GM18907 (cell line): Measurements from ENCODE around the gene ID3.
"Not testable (repeated sequence)": the region's sequence is repeated elsewhere in the genome, so short reads cannot be mapped to it uniquely, and the experiment has no call there.

Experiments used
- ATAC-seq: cut with Tn5 transposase; IDR thresholded peaks from one replicate; pipeline ENCODE4 v1.9.1; 2021; ENCODE audit warnings: mild to moderate bottlenecking, moderate library complexity; ENCODE audit not compliant: unreplicated experiment

ID3 gene

DNA sequence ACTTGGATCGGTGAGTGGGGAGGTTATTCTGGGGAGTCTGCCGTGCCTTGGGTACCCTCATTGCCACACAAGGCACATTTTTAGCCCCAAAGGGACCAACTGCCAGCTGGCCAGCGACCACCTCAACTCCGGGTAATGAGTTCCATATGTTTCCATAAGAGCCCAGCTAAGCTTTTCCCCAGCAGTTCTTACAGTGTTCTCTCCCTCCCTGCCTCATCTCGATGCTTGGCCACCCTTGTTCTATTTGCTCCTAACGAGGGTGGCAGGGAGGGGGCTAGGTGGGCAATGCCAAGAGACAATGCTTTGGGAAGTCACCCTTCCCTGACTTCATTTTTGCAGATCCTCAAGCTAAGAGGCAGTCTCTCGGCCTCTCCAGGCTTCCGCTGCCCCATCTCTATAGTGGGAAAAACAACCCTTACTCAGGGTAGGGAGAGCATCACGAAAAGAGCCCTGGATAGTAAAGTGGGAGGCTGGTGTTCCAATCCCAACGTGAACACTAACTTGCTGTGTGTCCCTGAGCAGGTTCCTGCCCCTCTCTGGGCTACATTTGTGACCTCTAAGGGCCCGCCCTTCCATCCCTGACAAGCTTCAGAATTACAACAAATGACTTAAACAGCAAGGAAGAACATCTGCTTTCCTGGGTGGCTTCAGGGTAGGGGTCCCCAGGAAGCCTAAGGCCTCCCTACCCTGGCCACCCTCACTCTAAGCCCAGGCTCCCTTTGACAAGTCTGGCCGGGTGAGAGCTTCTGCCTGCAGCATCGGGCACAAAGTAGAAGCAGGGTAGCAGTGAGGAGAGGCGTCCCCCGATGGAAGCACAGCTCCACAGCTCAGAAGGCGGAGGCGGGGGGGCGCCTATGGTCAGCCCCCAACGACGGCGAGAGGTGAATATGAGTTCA, 5.8 kb downstream of the ID3 start:
- ATAC-seq, result no peak

DNA sequence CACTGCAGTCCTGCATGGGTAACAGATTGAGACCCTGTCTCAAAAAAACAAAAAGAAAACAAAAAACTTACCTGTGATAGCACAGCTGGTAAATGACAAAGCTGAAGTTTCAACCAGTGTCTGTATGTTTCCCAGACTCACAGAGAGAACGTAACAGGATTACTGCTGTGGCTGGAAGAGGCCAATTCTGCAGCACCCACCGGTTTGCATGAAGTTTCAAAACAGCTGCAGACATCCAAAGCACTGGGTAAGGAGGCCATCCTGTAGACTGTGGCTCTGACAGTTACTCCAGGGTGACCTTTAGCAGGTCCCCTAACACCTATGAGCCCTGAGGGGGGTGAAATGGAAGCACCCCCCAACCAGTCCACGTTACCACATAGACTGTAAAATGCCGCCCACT, 7.5 kb downstream of the ID3 start:
- ATAC-seq, result no peak

DNA sequence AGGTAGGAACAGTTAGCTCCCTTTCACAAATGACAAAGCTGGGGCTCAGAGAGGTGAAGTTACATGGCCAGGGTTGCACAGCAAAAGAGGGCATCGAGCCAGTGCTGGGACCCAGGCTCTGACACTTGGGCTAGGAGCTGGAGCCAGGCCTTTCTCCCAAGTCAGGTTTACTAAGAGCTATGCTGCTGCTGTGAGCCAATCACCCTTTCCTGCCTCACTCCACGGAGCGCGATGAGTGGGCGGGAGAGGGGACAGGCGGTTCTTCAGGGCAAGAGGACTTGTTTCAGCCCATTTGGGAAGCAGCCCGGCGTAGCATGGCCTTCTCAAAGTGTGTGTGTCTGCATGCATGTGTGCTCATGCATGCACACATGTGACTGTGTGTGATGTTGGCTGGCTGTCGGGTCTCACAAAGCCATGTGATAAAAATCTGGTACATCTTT, 10.6 kb downstream of the ID3 start:
- ATAC-seq, result no peak

DNA sequence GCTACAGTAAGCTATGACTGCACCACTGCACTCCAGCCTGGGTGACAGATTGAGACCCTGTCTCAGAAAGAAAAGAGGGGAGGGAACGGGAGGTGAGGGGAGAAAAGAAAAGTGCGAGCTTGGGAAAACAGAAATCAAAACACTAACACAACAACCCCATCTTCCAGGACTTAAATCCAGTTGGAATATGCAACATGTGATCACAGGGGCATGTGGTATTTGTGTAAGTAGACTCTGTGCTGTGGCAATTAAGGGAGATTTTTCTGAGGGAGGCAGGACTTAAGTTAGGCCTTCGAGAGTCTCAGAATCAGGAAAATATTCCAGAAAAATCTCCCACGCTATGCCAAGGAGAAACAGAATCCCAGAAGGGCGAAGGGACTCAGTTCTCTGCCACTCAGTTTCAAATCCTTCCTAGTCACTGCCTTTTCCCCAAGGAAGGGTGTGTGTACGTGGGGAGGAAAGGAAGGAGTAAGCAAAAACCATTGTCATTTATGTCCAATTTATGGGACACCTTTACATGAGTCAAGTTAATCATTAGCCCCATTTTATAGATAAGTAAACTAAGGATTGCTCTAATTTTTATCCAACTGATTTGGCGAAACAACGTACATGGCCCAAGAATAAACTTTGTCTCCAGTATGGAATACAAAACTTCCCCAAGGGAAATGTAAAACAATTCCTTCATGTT, 12.3 kb downstream of the ID3 start:
- ATAC-seq, result no peak

DNA sequence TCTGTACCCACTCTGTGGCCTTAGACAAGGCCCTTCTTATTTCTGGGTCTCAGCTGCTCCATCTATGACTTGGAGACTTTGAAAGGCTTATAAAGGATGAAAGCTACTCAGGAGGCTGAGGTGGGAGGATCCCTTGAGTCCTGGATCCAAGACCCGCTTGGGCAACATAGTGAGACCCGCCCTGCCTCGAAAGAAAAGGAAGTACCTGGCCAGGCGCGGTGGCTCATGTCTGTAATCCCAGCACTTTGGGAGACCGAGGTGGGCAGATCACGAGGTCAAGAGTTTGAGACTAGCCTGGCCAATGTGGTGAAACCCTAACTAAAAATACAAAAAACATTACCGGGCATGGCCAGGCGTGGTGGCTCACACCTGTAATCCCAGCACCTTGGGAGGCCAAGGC, 13.4 kb downstream of the ID3 start:
- no peak for ATAC-seq

DNA sequence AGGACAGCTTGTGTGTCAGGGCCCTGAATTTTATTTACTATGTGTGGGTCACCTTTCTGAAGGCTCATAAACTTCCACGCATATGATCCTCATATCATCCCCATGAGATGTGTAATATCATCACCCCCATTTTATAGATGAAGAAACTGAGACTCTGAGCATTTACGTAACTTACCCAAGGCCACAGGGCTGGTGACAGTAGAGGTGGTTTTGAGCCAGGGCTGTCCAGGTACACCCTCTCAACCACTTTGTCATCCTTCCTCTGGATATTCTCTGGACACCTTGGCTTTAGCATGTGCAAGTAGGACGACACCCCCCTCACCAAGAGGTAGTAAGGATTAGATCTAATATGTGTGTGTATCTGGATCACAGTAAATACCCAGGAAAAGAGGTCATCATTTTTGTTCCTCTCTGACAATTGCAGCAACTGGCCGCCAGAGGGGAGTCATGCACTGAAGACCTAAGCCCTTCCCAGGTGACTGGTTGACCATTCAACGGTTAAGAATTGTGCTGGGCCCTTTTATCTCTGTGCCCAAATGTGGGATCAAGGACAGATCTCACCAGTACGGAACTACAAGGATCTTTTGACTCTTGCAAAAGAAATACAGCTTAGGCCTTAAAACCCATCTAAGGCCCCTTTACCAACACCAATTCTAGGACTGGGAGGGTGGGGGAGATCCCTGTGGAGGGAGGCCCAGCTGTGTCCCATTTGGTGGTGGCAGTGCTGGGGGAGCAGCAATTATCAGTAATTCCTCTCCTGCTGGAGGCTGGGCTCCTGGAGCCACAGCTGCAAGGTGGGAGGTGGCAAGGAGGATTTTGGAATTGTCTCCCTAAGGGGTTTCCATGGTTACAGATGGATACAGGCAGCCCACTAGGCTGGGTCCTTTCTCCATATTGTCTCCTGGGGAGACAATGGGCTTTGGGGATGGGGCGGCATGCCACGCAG, 14.6 kb downstream of the ID3 start:
- no peak for ATAC-seq

DNA sequence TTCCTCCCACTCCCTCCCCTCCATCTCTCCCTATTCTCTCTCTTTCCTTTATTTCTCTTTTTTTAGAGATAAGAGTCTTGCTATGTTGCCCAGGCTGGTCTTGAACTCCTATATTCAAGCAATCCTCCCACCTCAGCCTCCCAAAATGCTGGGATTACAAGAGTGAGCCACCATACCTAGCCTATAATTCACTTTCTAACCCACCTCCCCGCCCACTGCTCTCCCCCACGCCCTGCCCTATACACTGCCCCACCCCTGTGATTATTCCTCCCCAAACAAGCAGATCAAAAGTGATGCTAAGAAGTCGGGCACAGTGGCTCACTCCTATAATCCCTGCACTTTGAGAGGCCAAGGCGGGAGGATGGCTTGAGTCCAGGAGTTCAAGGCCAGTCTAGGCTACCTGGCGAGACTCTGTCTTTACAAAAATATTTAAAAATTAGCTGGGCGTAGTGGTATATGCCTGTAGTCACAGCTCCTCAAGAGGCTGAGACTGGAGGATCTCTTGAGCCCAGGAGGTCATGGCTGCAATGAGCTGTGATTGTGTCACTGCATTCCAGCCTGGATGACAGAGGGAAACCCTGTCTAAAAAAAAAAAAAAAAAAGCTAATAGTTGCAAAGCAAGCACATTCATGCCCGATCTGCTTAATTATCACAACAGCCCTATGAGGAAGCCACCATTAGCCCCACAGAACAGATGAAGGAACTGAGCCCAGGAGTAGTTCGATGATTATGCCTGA, 15.4 kb downstream of the ID3 start:
- no peak for ATAC-seq

DNA sequence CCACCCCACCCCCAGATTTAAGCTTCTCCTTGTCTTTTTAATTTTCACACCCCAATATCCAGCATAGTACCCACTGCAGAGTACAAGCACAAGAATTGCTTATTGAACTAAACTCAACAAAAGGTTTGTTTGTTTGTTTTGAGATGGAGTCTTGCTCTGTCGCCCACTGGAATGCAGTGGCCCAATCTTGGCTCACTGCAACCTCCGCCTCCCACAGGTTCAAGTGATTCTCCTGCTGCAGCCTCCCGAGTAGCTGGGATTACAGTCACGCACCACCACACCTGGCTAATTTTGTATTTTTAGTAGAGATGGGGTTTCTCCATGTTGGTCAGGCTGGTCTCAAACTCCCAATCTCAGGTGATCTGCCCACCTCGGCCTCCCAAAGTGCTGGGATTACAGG, 16.4 kb downstream of the ID3 start:
- ATAC-seq, result not testable (repeated sequence)

DNA sequence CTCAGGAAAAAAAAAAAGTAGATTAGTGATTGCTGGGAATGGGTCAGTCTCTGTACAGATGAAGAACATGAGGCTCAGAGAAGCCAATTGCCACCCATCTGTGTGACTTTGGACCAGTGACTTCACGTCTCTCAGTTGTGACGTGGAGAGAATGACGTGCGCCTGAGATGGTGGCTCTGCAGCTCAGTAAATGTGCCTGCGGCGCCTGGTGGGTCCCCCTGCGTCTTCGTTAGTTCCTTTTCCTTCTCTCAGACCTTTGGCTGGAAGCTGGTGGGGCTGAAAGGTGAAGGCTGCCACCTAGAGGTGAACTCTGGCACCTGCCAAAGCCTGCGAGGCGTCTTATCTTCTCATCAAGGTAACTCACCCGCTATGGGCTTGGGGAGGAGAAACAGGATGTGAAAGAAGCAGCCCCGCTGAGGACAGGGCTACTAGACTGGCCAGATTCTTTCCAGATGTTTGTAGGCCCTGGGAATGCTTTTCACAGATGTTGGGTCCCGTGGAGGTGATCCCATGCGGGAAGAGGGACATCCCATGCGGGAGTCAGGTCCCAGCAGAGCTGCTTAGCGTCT, 19.5 kb downstream of the ID3 start:
- ATAC-seq, result peak; percentile 79

DNA sequence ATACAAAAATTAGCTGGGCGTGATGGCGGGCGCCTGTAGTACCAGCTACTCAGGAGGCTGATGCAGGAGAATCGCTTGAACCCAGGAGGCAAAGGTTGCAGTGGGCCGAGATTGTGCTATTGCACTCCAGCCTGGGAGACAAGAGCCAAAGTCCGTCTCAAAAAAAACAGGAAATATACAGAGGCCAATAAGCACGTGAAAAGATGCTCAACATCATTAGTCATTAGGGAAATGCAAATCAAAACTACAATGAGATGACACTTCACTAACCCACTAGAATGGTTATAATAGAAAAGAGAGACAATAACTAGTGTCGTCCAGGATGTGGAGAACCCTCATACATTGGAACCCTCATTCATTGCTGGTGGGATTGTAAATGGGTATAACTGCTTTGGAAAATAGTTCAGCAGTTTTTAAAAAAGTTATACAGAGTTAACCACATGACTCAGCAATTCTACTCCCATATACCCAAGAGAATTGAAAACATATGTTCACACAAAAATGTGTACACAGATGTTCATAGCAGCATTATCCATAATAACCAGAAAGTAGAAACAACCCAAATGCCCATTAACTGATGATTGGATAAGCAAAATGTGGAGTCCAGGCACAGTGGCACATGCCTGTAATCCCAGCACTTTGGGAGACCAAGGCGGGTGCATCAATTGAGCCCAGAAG, 21.9 kb downstream of the ID3 start:
- no peak for ATAC-seq

DNA sequence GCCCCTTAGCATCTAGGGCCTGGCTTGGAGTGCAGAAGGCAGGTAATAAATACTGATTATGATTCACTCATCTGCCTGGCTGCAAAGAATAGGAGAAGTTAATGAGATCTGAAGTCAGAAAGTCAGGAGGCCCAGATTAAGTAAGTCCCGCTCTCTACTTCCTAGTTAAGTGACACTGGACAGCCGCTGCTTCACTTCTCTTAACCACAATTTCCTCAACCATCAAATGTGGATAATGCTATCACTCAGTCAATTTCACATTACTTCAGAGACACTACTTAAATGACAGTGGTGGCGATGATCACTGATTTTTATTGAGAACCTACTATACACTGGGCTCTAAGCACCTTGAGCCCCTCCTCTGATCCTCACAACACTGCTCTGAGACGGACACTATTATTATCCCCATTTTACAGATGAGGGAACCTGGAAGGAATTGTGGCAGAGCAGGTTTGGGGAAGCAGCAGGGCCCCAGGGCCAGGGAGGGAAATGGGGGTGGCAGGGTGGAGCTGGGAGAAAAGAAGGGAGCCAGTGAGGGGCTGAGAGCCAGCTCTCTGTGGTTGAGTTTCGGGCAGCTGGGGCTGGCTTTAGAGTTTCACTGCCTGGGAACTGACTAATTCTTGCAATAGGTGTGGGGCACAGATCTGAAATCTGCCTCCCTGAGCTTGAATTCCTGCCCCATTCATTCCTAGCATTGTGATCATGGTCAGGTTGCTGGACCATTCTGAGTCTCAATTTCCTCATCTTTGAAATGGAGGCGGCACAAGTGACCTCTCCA, 25.9 kb downstream of the ID3 start:
- ATAC-seq, result no peak

DNA sequence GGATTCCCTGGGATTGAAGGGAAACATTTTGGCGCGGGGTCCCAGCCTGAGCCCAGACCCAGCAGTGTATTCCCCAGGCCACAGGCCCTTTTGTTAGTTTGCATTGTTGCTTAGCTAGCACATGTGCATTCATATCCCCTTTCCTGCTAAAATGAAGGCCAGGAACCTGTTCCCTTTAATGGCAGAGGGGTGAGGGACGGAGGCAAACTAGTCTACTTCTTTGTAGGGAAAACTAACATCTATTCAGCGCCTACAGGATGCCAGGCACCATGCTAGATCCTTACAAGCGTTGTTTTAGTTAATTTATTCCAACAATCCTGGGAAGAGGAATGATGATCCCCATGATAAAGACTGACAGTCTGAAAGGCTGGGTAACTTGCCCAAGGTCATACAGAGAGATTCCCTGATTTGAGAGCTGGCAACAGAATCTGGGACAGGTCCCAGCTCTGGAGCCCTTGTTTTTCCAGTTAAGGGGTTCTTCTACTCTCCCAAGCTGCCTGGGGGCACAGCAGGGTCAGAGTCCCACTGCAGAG, 27.7 kb downstream of the ID3 start:
- ATAC-seq, result no peak

DNA sequence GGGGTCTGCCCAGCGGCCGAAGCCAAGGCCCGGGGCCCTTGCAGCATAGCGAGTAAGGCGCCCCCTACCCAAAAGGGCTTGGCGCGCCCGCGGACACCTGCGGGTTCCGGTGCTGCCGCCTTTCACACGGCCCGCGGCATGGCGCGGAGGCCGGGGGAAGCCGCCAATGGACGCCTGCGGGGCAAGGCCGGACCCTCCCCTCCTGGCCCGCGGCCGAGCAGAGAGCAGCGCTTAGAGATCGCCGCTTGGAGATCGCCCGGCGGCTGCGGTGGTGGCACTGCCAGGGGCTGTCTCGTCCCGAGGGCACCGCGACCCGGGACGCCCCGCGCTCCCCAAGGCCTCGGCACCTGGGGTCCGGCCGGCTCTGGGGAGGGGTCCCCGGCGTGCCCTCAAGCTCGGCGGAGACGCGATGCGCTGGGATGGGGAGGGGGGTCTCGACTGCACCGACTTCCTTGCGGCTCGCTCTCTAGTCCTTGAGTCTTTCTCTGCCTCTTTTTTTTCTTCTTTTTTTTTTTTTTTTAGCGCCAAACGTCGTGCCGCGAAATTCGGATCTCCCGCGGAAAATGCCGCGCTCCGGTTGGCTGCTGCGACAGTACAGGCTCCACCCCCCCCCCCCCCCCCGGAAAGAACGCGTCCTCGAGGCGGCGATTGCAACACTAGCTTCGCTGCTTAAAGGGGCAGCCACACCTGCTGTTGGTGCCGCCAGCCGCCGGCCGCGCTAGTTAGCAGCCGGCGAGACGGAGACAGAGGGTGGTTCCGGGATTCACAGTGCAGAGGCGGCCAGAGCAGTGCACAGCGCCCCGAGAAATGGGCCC, 28.3 kb downstream of the ID3 start, which contains the start of gene E2F2:
E2F2 (minus strand) TSS at position 487 of the 815 bp plus-strand sequence; CDS start at position 47, 440 bp downstream.
- ATAC-seq, result peak; percentile 46

DNA sequence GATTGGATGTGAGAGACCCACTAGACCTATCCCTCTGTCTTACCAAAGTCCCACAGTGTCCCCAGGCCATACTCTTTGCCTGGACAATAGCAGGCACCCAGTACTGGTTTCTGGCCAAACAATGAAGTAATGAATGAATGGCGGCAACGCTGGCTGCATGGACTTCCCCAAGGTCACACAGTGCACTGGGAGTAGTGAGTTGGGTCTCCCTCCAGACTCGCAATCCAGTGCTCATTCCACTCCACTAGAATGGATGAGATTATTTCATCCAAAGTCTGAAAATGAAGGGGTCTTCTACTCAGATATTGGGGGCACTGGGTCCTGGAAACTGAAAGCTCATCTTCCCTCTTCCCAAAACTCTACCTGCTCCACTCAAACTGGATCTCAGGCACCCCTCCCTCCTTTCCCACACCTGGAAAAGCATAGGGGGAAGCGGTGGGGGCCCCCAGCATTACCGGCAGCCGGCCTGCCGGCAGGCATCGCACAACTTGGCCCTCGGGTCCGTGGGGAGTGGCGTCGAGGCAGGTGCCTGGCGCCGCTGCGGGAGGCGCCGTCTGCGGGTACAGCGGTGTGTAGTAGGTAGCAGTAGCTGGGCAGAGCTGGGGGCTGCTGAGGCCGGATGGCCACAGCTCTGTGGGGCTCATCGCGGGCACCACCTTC, 29.1 kb downstream of the ID3 start:
- ATAC-seq, result peak; percentile 5

DNA sequence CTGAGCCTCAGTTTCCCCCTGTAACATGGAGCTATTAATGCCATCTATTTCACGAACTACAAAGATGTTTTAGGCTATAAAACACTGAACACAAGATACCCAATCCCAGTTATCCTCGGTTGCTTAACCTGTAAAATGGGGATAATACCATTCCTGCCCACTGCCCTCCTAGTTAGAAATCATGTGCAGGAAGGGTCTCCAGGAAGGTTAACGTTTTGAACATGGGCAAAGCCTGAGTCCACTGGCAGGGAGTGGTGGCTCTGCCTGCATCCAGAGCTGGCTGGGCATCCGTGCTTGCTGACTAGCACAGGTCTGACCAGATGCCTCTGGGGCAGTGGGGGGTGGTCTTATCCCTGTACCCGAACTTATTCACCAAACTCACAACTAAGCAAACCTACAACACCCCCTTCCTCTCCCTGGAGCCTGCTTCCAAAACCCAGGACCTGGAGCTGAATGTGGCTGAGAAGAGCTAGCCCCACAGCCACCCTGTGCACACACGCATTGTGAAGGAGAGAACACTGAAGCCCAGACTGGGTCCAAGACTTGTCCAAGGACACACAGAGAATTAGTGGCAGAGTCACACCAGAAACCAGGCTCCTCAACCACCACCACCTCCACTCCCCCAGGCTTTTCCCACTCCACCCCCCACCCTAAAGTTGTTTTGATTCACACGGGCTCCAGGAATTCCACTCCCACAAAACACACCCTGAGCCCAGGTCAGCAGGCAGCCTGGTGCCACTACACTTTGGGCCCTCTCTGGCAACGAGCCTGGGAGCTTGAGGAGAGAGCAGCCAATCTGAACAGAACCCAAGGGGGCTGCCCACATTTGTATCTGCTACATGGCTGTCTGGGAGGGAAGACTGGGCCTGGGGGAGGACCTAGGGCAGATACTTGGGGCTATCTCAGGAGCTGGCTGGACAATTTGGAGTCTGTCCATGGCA, 29.9 kb downstream of the ID3 start:
- no peak for ATAC-seq
